HG02852 (cell line): Measurements from ENCODE around the gene NUDT16.
"Not testable (repeated sequence)": the region's sequence is repeated elsewhere in the genome, so short reads cannot be mapped to it uniquely, and the experiment has no call there.

ENCODE experiments used
- ATAC-seq: cut with Tn5 transposase; IDR thresholded peaks from one replicate; pipeline ENCODE4 v1.9.1; 2021; ENCODE audit warnings: mild to moderate bottlenecking, moderate library complexity; ENCODE audit not compliant: unreplicated experiment

Gene NUDT16

GRCh38 chr3:131381445-131382291, at the start of gene NUDT16:
Gene NUDT16 (plus strand): TSS chr3:131381774. CDS start chr3:131381805, 31 bp downstream.
- peak; percentile 98 for ATAC-seq

GRCh38 chr3:131338948-131339640, 42.5 kb upstream of the NUDT16 start:
- no peak for ATAC-seq

- no peak for ATAC-seq
These were observed 39.8 kb upstream of the NUDT16 start for GRCh38 chr3:131341761-131342160.

- ATAC-seq, result no peak
These were observed 32.7 kb upstream of the NUDT16 start for GRCh38 chr3:131348911-131349310.

GRCh38 chr3:131349454-131349853, 32.1 kb upstream of the NUDT16 start:
- ATAC-seq, result no peak

- ATAC-seq, result no peak
These were observed 31.6 kb upstream of the NUDT16 start for GRCh38 chr3:131349946-131350347.

- ATAC-seq, result no peak
These were observed 31.1 kb upstream of the NUDT16 start for GRCh38 chr3:131350506-131350905.

- ATAC-seq, result no peak
These were observed 28.3 kb upstream of the NUDT16 start for GRCh38 chr3:131353016-131353877.

- ATAC-seq, result no peak
These were observed 27.6 kb upstream of the NUDT16 start for GRCh38 chr3:131353986-131354385.

GRCh38 chr3:131356006-131356595, 25.5 kb upstream of the NUDT16 start:
- no peak for ATAC-seq

- ATAC-seq, result no peak
These were observed 24.3 kb upstream of the NUDT16 start for GRCh38 chr3:131357275-131357674.

- no peak for ATAC-seq
These were observed 21.3 kb upstream of the NUDT16 start for GRCh38 chr3:131360191-131360755.

- not testable (repeated sequence) for ATAC-seq
These were observed 20.5 kb upstream of the NUDT16 start for GRCh38 chr3:131361066-131361463.

GRCh38 chr3:131361464-131362421, 19.8 kb upstream of the NUDT16 start:
- peak; percentile 82 for ATAC-seq

GRCh38 chr3:131363275-131363674, 18.3 kb upstream of the NUDT16 start:
- ATAC-seq, result no peak

- no peak for ATAC-seq
These were observed 10.5 kb upstream of the NUDT16 start for GRCh38 chr3:131370935-131371687.

GRCh38 chr3:131371688-131372066, 9.9 kb upstream of the NUDT16 start:
- ATAC-seq, result no peak

GRCh38 chr3:131374741-131375140, 6.8 kb upstream of the NUDT16 start:
- no peak for ATAC-seq
